Neural crest cell (in vitro differentiated cells): Measurements from ENCODE around the gene OGFR. TPM values are rescaled to one million over a fixed set of nuclear protein-coding genes. Genes with fewer than 3 reads are reported as not detected.

Source experiments
- DNase-seq: peaks from one replicate; pipeline ENCODE4 v3.0.0; 2021; ENCODE audit warnings: low read depth, mixed read lengths, low spot score
- H3K27ac Mint-ChIP-seq: one replicate; pipeline ENCODE4 v1.8.0; 2021; ENCODE audit warnings: mild to moderate bottlenecking, mixed read lengths; ENCODE audit not compliant: unreplicated experiment
- H3K27me3 Mint-ChIP-seq: 2 replicates; pipeline ENCODE4 v1.8.0; 2021; ENCODE audit warnings: low read depth, mild to moderate bottlenecking, mixed read lengths
- H3K36me3 Mint-ChIP-seq: 2 replicates; pipeline ENCODE4 v1.8.0; 2021; ENCODE audit warnings: low read depth, mild to moderate bottlenecking, mixed read lengths
- H3K4me1 Mint-ChIP-seq: 2 replicates; pipeline ENCODE4 v1.8.0; 2021; ENCODE audit warnings: mixed read lengths
- H3K4me3 Mint-ChIP-seq: one replicate; pipeline ENCODE4 v1.8.0; 2021; ENCODE audit warnings: mild to moderate bottlenecking, mixed read lengths
- H3K9me3 Mint-ChIP-seq: 2 replicates; pipeline ENCODE4 v1.8.0; 2021; ENCODE audit warnings: mixed read lengths
- CTCF ChIP-seq: fragments of 200-600 bp; sonication (generic); conservative IDR thresholded peaks from 2 replicates; pipeline ENCODE4 v1.5.0; 2021; ENCODE audit warnings: antibody characterized with exemption, mild to moderate bottlenecking
- total RNA-seq: library from RNA; stranded (reverse); gene quantifications from 2 replicates; pipeline ENCODE4 v1.2.1, GENCODE V29; 2021

The OGFR gene
- total RNA-seq, 1 donor from 2014 or later: 36.7 TPM

GRCh38 chr20:62772990-62773844 is 31.4 kb upstream of the OGFR start:
- no peak overlapping the region for H3K4me3 Mint-ChIP-seq
- H3K27ac Mint-ChIP-seq: no peak overlapping the region
- H3K27me3 Mint-ChIP-seq: peaks cover 5% of the 10 kb centered on the region
- DNase-seq: no peak
- H3K36me3 Mint-ChIP-seq: no peaks in the 10 kb centered on the region
- no peak for TF ChIP-seq CTCF
- H3K9me3 Mint-ChIP-seq: no peaks in the 10 kb centered on the region
- H3K4me1 Mint-ChIP-seq: peaks cover 36% of the 10 kb centered on the region

- no peak overlapping the region for H3K27ac Mint-ChIP-seq
- no peaks in the 10 kb centered on the region for H3K9me3 Mint-ChIP-seq
- no peak overlapping the region for H3K4me3 Mint-ChIP-seq
Measured at GRCh38 chr20:62773845-62774714, 30.6 kb upstream of the OGFR start.

GRCh38 chr20:62774762-62775161 is 29.9 kb upstream of the OGFR start:
- H3K27ac Mint-ChIP-seq: no peak overlapping the region
- no peak overlapping the region for H3K4me3 Mint-ChIP-seq
- no peaks in the 10 kb centered on the region for H3K36me3 Mint-ChIP-seq
- H3K9me3 Mint-ChIP-seq: no peaks in the 10 kb centered on the region
- peaks cover 24% of the 10 kb centered on the region for H3K4me1 Mint-ChIP-seq
- no peak for DNase-seq
- peaks cover 5% of the 10 kb centered on the region for H3K27me3 Mint-ChIP-seq
- TF ChIP-seq CTCF: no peak

More at GRCh38 chr20:62773845-62774714, 30.6 kb upstream of the OGFR start:
- TF ChIP-seq CTCF: no peak
- peaks cover 5% of the 10 kb centered on the region for H3K27me3 Mint-ChIP-seq
- no peaks in the 10 kb centered on the region for H3K36me3 Mint-ChIP-seq
- peaks cover 28% of the 10 kb centered on the region for H3K4me1 Mint-ChIP-seq
- DNase-seq: no peak

- no peak overlapping the region for H3K4me3 Mint-ChIP-seq
- H3K9me3 Mint-ChIP-seq: no peaks in the 10 kb centered on the region
- H3K27me3 Mint-ChIP-seq: peaks cover 5% of the 10 kb centered on the region
- no peaks in the 10 kb centered on the region for H3K36me3 Mint-ChIP-seq
- no peak for TF ChIP-seq CTCF
- DNase-seq: no peak
- peaks cover 24% of the 10 kb centered on the region for H3K4me1 Mint-ChIP-seq
- H3K27ac Mint-ChIP-seq: no peak overlapping the region
Measured at GRCh38 chr20:62775206-62775605, 29.4 kb upstream of the OGFR start.

GRCh38 chr20:62776035-62776691 is 28.5 kb upstream of the OGFR start:
- H3K36me3 Mint-ChIP-seq: no peaks in the 10 kb centered on the region
- no peaks in the 10 kb centered on the region for H3K9me3 Mint-ChIP-seq
- no peak for DNase-seq
- no peak overlapping the region for H3K27ac Mint-ChIP-seq
- peaks cover 5% of the 10 kb centered on the region for H3K27me3 Mint-ChIP-seq
- peaks cover 24% of the 10 kb centered on the region for H3K4me1 Mint-ChIP-seq
- TF ChIP-seq CTCF: no peak
- no peak overlapping the region for H3K4me3 Mint-ChIP-seq
